CD14-positive monocyte (primary cell): Measurements from ENCODE around the gene ZPLD1. TPM values are rescaled to one million over a fixed set of nuclear protein-coding genes. Genes with fewer than 3 reads are reported as not detected.

Experiments used
- DNase-seq, 3 donors: peaks; one replicate each; pipeline ENCODE4 v3.0.0-alpha.2; 2011 to 2022
- H2AFZ ChIP-seq: 2 replicates; pipeline ENCODE4 v1.6.0; 2012; ENCODE audit warnings: mild to moderate bottlenecking, low read depth, low read length, inconsistent platforms; ENCODE audit not compliant: insufficient read depth, poor library complexity, severe bottlenecking
- H3K27ac ChIP-seq, 2 donors: 1 replicate in 1 of 2; 2 replicates in 1 of 2; pipeline ENCODE4 v1.5.1; 2012 to 2013; ENCODE audit warnings: low read length in 2 of 2, control low read depth in 1 of 2, inconsistent platforms in 1 of 2, low read depth in 1 of 2, mild to moderate bottlenecking in 1 of 2
- H3K27me3 ChIP-seq, 2 donors: one replicate each; pipeline versions ENCODE4 v1.6.0 to v1.6.1; 2011 to 2013; ENCODE audit warnings: low read length in 2 of 2; ENCODE audit not compliant: control insufficient read depth in 2 of 2, insufficient read depth in 2 of 2
- H3K36me3 ChIP-seq, 2 donors: replicated peaks in 1 of 2; 1 replicate in 1 of 2; 2 replicates in 1 of 2; pipeline versions ENCODE4 v1.5.1 to v1.6.1; 2012 to 2013; ENCODE audit warnings: low read length in 2 of 2, control low read depth in 1 of 2, inconsistent platforms in 1 of 2, mild to moderate bottlenecking in 1 of 2; ENCODE audit not compliant: insufficient read depth in 2 of 2, control insufficient read depth in 1 of 2
- H3K4me1 ChIP-seq, 2 donors: 1 replicate in 1 of 2; 2 replicates in 1 of 2; pipeline versions ENCODE4 v1.5.1 to v1.6.1; 2012 to 2013; ENCODE audit warnings: low read length in 2 of 2, control low read depth in 1 of 2, inconsistent platforms in 1 of 2, mild to moderate bottlenecking in 1 of 2, moderate library complexity in 1 of 2; ENCODE audit not compliant: insufficient read depth in 2 of 2, control insufficient read depth in 1 of 2
- H3K4me2 ChIP-seq: replicated peaks from 2 replicates; pipeline ENCODE3; 2012; ENCODE audit warnings: low read length, moderate library complexity, mild to moderate bottlenecking; ENCODE audit not compliant: poor library complexity, severe bottlenecking; ENCODE audit errors: extremely low read depth
- H3K4me3 ChIP-seq, 3 experiments: fragments of 200-600 bp in 1 of 3; sonication (generic) in 1 of 3; replicated peaks in 1 of 3; 1 replicate in 2 of 3; 2 replicates in 1 of 3; pipeline ENCODE4 v1.5.1; 2011 to 2013; ENCODE audit warnings: low read length in 3 of 3, mild to moderate bottlenecking in 3 of 3, control low read depth in 2 of 3, low read depth in 2 of 3, inconsistent platforms in 1 of 3, moderate library complexity in 1 of 3
- H3K79me2 ChIP-seq: 2 replicates; pipeline ENCODE4 v1.6.0; 2012; ENCODE audit warnings: mild to moderate bottlenecking, control low read depth, inconsistent platforms, low read length, moderate library complexity; ENCODE audit not compliant: insufficient read depth
- H3K9ac ChIP-seq: 2 replicates; pipeline ENCODE4 v1.6.0; 2017; ENCODE audit warnings: low read length, mild to moderate bottlenecking; ENCODE audit not compliant: insufficient read depth, poor library complexity, severe bottlenecking
- H3K9me3 ChIP-seq, 2 donors: replicated peaks in 1 of 2; 1 replicate in 1 of 2; 2 replicates in 1 of 2; pipeline versions ENCODE4 v1.5.1 to v1.6.1; 2012 to 2013; ENCODE audit warnings: low read length in 2 of 2, control low read depth in 1 of 2; ENCODE audit not compliant: control insufficient read depth in 1 of 2, insufficient read depth in 1 of 2
- H4K20me1 ChIP-seq: 2 replicates; pipeline ENCODE4 v1.6.0; 2012; ENCODE audit warnings: mild to moderate bottlenecking, low read length, control low read depth, moderate library complexity; ENCODE audit not compliant: insufficient read depth
- H3K27ac Mint-ChIP-seq, 7 donors: one replicate each; pipeline ENCODE4 v1.8.0; 2020; ENCODE audit warnings: mild to moderate bottlenecking in 7 of 7, mixed read lengths in 7 of 7, moderate library complexity in 6 of 7, inconsistent platforms in 2 of 7
- H3K27me3 Mint-ChIP-seq, 3 donors: one replicate each; pipeline ENCODE4 v1.8.0; 2021 to 2022; ENCODE audit warnings: low read depth in 3 of 3, mild to moderate bottlenecking in 3 of 3, mixed read lengths in 3 of 3, moderate library complexity in 3 of 3, inconsistent platforms in 1 of 3
- H3K36me3 Mint-ChIP-seq, 2 donors: one replicate each; pipeline ENCODE4 v1.8.0; 2020; ENCODE audit warnings: mixed read lengths in 2 of 2, inconsistent platforms in 1 of 2, mild to moderate bottlenecking in 1 of 2
- H3K4me1 Mint-ChIP-seq: one replicate; pipeline ENCODE4 v1.8.0; 2020; ENCODE audit warnings: mild to moderate bottlenecking, mixed read lengths
- H3K4me3 Mint-ChIP-seq, 2 donors: one replicate each; pipeline ENCODE4 v1.8.0; 2020; ENCODE audit warnings: mild to moderate bottlenecking in 2 of 2, mixed read lengths in 2 of 2, moderate library complexity in 1 of 2
- H3K9me3 Mint-ChIP-seq, 7 donors: one replicate each; pipeline ENCODE4 v1.8.0; 2020 to 2022; ENCODE audit warnings: mixed read lengths in 7 of 7, mild to moderate bottlenecking in 6 of 7, moderate library complexity in 6 of 7, inconsistent platforms in 2 of 7
- WGBS: methylation state at CpG from one replicate; pipeline ENCODE4 v1.1.5; 2013; ENCODE audit warnings: missing lambda C conversion rate; ENCODE audit not compliant: insufficient coverage; 5-methylcytosine and 5-hydroxymethylcytosine counted together
- intact Hi-C, 2 donors: fragments of 100-400 bp; cut with micrococcal nuclease; formaldehyde crosslinking; loops; one replicate each; pipeline versions ENCODE4 v1.15.0 to v1.15.1; 2023
- polyA plus RNA-seq, 3 donors: library from polyadenylated mRNA; depleted of rRNA in 1 of 3; unstranded in 2 of 3; stranded (reverse) in 1 of 3; fragments of 300-500 nt in 2 of 3; fragments of >200 nt in 1 of 3; fragmentation: Illumina TruSeq in 2 of 3; gene quantifications; 1 replicate in 2 of 3; 2 replicates in 1 of 3; pipeline ENCODE4 v1.2.3, GENCODE V29; 2012 to 2021
- TF ChIP-seq, protein P1 (sequence below): fragments of 200-600 bp; IDR thresholded peaks from one replicate; pipeline ENCODE4 v1.8.0; 2022; ENCODE audit warnings: antibody characterized with exemption, mild to moderate bottlenecking

The ZPLD1 gene
- polyA plus RNA-seq, 3 donors: not detected

DNA sequence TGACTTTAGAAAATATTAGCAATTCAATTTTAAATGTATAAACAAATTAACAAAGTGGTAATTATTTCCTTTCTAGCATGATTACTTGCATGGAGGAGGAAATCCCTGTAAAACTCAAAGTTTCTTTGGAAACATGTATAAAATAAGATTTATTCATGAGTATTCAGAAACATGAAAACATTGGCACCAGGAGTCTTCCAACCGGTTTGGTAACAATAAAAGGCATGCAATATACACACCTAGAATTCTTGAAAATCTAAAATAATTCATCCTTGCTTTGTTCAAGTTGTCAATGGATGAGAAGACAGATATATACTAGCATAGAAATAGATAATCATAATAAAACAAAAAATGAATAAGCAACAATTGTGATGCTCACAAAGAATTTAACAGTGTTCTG lies 76.4 kb downstream of the ZPLD1 start:
- Histone ChIP-seq H3K4me3 (no peak overlapping the region), H3K27ac (no peak overlapping the region), H4K20me1 (no peaks in the 10 kb centered on the region), H3K27me3 (no peaks in the 10 kb centered on the region), H3K9me3 (no peaks in the 10 kb centered on the region), H3K4me1 (no peaks in the 10 kb centered on the region), H2AFZ (no peak overlapping the region), H3K79me2 (no peaks in the 10 kb centered on the region), H3K36me3 (no peaks in the 10 kb centered on the region), H3K9ac (no peak overlapping the region), H3K4me2 (no peak overlapping the region)
- TF ChIP-seq, protein P1, sequence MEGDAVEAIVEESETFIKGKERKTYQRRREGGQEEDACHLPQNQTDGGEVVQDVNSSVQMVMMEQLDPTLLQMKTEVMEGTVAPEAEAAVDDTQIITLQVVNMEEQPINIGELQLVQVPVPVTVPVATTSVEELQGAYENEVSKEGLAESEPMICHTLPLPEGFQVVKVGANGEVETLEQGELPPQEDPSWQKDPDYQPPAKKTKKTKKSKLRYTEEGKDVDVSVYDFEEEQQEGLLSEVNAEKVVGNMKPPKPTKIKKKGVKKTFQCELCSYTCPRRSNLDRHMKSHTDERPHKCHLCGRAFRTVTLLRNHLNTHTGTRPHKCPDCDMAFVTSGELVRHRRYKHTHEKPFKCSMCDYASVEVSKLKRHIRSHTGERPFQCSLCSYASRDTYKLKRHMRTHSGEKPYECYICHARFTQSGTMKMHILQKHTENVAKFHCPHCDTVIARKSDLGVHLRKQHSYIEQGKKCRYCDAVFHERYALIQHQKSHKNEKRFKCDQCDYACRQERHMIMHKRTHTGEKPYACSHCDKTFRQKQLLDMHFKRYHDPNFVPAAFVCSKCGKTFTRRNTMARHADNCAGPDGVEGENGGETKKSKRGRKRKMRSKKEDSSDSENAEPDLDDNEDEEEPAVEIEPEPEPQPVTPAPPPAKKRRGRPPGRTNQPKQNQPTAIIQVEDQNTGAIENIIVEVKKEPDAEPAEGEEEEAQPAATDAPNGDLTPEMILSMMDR: no peak
- Mint-ChIP-seq H3K36me3 (no peaks in the 10 kb centered on the region), H3K4me1 (peaks cover 2% of the 10 kb centered on the region), H3K4me3 (no peak overlapping the region), H3K27ac (no peak overlapping the region), H3K27me3 (peaks cover 0 to 2% (median 2%) of the 10 kb centered on the region in 3 donors), H3K9me3 (peaks cover 0 to 6% (median 2%) of the 10 kb centered on the region in 7 donors)
- WGBS: no CpG with 5 or more reads among the region's 1 CpG
- no peak for DNase-seq
- intact Hi-C loops: no loop called here

DNA sequence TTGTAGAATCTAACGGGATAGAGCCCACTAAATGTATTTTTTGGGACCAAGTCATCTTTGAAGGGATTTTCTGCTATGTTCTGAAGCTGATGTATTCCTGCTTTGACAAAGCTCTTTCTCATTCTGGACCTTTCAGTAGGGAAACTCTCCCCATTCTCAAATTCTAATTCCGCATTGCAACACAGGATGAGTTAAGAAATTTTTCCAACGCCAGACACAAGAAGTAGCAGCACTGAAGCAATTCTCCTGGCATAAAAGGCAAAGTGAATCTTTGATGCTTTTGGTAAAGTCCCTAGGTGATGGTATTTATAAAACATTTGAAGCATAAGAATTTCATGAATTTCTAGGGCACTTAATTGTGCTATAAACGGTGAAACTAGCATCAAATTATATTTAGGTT lies 76.8 kb downstream of the ZPLD1 start:
- H3K4me1 ChIP-seq: no peaks in the 10 kb centered on the region
- no peaks in the 10 kb centered on the region for H3K9me3 ChIP-seq
- H2AFZ ChIP-seq: no peak overlapping the region
- peaks cover 0 to 3% (median 2%) of the 10 kb centered on the region in 3 donors for H3K27me3 Mint-ChIP-seq
- H3K4me1 Mint-ChIP-seq: peaks cover 2% of the 10 kb centered on the region
- no peaks in the 10 kb centered on the region for H3K36me3 ChIP-seq
- H3K4me3 Mint-ChIP-seq: no peak overlapping the region
- no peak overlapping the region for H3K9ac ChIP-seq
- no peak overlapping the region for H3K27ac Mint-ChIP-seq
- no peak overlapping the region for H3K27ac ChIP-seq
- DNase-seq: peak in 2 of 3 donors; percentile 9 to 22
- TF ChIP-seq, protein P1: no peak
- H3K36me3 Mint-ChIP-seq: no peaks in the 10 kb centered on the region
- intact Hi-C loops: no loop called here
- H3K9me3 Mint-ChIP-seq: peaks cover 0 to 6% (median 2%) of the 10 kb centered on the region in 7 donors
- no peaks in the 10 kb centered on the region for H4K20me1 ChIP-seq
- no CpG with 5 or more reads among the region's 4 CpGs for WGBS
- no peaks in the 10 kb centered on the region for H3K27me3 ChIP-seq
- H3K4me2 ChIP-seq: no peak overlapping the region
- no peaks in the 10 kb centered on the region for H3K79me2 ChIP-seq
- H3K4me3 ChIP-seq: no peak overlapping the region
